ENCODE measurements around the gene KCNF1. TPM values are rescaled to one million over a fixed set of nuclear protein-coding genes. Genes with fewer than 3 reads are reported as not detected.

The KCNF1 gene
- total and polyA plus RNA-seq, 2 experiments from 2014 or later: 0.67 to 0.87 TPM

DNA sequence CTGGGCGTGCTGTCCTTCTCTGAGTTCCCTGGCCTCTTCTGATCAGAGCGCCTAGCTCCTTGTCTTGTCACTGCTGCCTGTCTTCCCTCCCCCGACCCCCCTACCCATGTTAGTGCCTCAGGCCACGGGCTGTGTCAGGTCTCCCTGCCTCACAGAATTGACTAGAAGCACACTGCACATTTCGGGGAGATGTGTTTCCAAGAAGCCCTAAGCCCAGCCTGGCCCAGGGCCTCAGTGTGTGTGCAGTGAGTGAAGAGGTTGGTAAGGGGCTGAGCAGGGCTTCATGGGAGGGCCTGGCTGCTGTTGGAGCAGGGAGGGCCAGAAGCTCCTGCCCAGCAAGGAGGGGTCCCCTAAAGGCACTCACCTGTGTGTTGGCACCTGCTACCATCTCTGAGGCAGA is 13.1 kb downstream of the KCNF1 start:
- H3K36me3 ChIP-seq (replicated peaks; ENCODE audit: insufficient read depth, low read depth): no peaks in the 10 kb centered on the region
- H3K4me1 ChIP-seq (ENCODE audit: insufficient read depth): no peaks in the 10 kb centered on the region
- H3K4me2 ChIP-seq: no peak overlapping the region
- DNase-seq (ENCODE audit: low spot score): no peak
- no peaks in the 10 kb centered on the region for H3K9me2 ChIP-seq (replicated peaks; ENCODE audit: insufficient read depth)
- TF ChIP-seq EZH2phosphoT487 (IDR thresholded peaks at IDR 0.05; ENCODE audit: low read depth, severe bottlenecking, unreplicated experiment): no peak
- no peak for TF ChIP-seq EZH2 (IDR thresholded peaks at IDR 0.05; ENCODE audit: borderline replicate concordance)
- TF ChIP-seq CTCF (IDR thresholded peaks at IDR 0.05; ENCODE audit: poor library complexity): no peak
- no peak overlapping the region for H2AFZ ChIP-seq
- no peak overlapping the region for H3K4me3 ChIP-seq
- H4K20me1 ChIP-seq (ENCODE audit: insufficient read depth, poor library complexity, severe bottlenecking): no peaks in the 10 kb centered on the region
- WGBS (ENCODE audit: low lambda C conversion rate, missing lambda C conversion rate): 74% methylated on average over 5 of the region's 5 CpGs
- no peaks in the 10 kb centered on the region for H3K79me2 ChIP-seq
- no peaks in the 10 kb centered on the region for H3K9me3 ChIP-seq (ENCODE audit: low read depth)
- H3K27me3 ChIP-seq: peaks cover 8% of the 10 kb centered on the region
- H3K27ac ChIP-seq: no peak overlapping the region

GRCh38 chr2:10926191-10926820 is 14.6 kb downstream of the KCNF1 start:
- Histone ChIP-seq H3K79me2 (no peaks in the 10 kb centered on the region), H4K20me1 (ENCODE audit: insufficient read depth, poor library complexity, severe bottlenecking) (no peaks in the 10 kb centered on the region), H3K4me1 (ENCODE audit: insufficient read depth) (no peaks in the 10 kb centered on the region), H2AFZ (no peak overlapping the region), H3K9me2 (replicated peaks; ENCODE audit: insufficient read depth) (no peaks in the 10 kb centered on the region), H3K4me2 (no peak overlapping the region), H3K9me3 (ENCODE audit: low read depth) (no peaks in the 10 kb centered on the region), H3K27me3 (peaks cover 12% of the 10 kb centered on the region), H3K4me3 (no peak overlapping the region), H3K27ac (no peak overlapping the region), H3K36me3 (replicated peaks; ENCODE audit: insufficient read depth, low read depth) (no peaks in the 10 kb centered on the region)
- no peak for TF ChIP-seq EZH2phosphoT487 (IDR thresholded peaks at IDR 0.05; ENCODE audit: low read depth, severe bottlenecking, unreplicated experiment)
- TF ChIP-seq EZH2 (IDR thresholded peaks at IDR 0.05; ENCODE audit: borderline replicate concordance): no peak
- TF ChIP-seq CTCF (IDR thresholded peaks at IDR 0.05; ENCODE audit: poor library complexity): no peak
- 71% methylated on average over 15 of the region's 15 CpGs for WGBS (ENCODE audit: low lambda C conversion rate, missing lambda C conversion rate)
- DNase-seq (ENCODE audit: low spot score): no peak

DNA sequence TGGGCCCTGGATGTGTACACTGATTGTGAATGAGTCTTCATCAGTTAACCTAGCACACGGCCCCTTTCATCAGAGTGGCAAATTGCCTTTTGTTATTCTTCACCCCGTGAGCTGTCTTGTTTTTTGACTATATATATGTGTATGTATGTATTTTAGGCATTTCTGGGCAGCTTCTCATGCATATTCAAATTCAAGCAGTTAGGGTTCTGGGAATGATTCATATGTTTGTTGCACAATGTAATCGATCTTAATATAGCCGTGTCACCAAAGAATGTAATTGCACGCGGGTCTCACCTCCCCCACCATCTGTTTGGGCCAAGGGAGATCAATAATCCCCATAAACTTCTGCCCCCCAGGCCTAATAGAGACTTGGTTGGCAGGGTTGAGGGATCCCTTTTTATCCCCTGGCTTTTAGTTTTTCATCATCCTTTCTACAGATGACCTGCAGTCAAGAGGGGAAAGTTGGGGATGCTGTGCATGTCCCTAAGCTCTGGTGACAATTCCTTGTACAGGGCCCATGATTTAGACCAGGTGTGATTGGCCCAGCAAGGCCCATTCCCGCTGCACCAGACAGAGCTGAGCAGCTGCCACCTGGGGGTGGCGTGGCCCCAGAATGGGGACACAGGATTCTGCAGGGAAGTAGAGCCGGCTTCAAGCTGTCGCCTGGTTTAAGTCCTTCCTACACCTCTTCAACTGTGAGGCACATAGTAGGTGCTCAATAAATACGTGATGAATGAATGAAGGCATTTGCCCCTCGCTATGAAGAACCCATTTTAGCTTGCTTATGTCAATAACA is 19.2 kb downstream of the KCNF1 start:
- H4K20me1 ChIP-seq (ENCODE audit: insufficient read depth, poor library complexity, severe bottlenecking): no peaks in the 10 kb centered on the region
- WGBS (ENCODE audit: low lambda C conversion rate, missing lambda C conversion rate): 90% methylated on average over 12 of the region's 12 CpGs
- no peak overlapping the region for H3K27ac ChIP-seq
- H3K36me3 ChIP-seq (replicated peaks; ENCODE audit: insufficient read depth, low read depth): no peaks in the 10 kb centered on the region
- H3K4me2 ChIP-seq: no peak overlapping the region
- H3K9me2 ChIP-seq (replicated peaks; ENCODE audit: insufficient read depth): no peaks in the 10 kb centered on the region
- DNase-seq (ENCODE audit: low spot score): no peak
- no peaks in the 10 kb centered on the region for H3K9me3 ChIP-seq (ENCODE audit: low read depth)
- peaks cover 6% of the 10 kb centered on the region for H3K4me1 ChIP-seq (ENCODE audit: insufficient read depth)
- peaks cover 9% of the 10 kb centered on the region for H3K27me3 ChIP-seq
- no peak overlapping the region for H3K4me3 ChIP-seq
- no peaks in the 10 kb centered on the region for H3K79me2 ChIP-seq
- TF ChIP-seq EZH2 (IDR thresholded peaks at IDR 0.05; ENCODE audit: borderline replicate concordance): no peak
- TF ChIP-seq CTCF (IDR thresholded peaks at IDR 0.05; ENCODE audit: poor library complexity): no peak
- no peak for TF ChIP-seq EZH2phosphoT487 (IDR thresholded peaks at IDR 0.05; ENCODE audit: low read depth, severe bottlenecking, unreplicated experiment)
- no peak overlapping the region for H2AFZ ChIP-seq
